DMS53 treated with DMSO at 0.1 percent for 48 hours (cell line): Measurements from ENCODE around the gene SLC22A14.
A peak's percentile ranks its signal among the peaks of the same experiment; 100 is the strongest.

Source experiments
- DNase-seq: peaks from one replicate; lab custom pipeline; 2025; ENCODE audit not compliant: unreplicated experiment; lab: John Stamatoyannopoulos, UW

The SLC22A14 gene

DNA sequence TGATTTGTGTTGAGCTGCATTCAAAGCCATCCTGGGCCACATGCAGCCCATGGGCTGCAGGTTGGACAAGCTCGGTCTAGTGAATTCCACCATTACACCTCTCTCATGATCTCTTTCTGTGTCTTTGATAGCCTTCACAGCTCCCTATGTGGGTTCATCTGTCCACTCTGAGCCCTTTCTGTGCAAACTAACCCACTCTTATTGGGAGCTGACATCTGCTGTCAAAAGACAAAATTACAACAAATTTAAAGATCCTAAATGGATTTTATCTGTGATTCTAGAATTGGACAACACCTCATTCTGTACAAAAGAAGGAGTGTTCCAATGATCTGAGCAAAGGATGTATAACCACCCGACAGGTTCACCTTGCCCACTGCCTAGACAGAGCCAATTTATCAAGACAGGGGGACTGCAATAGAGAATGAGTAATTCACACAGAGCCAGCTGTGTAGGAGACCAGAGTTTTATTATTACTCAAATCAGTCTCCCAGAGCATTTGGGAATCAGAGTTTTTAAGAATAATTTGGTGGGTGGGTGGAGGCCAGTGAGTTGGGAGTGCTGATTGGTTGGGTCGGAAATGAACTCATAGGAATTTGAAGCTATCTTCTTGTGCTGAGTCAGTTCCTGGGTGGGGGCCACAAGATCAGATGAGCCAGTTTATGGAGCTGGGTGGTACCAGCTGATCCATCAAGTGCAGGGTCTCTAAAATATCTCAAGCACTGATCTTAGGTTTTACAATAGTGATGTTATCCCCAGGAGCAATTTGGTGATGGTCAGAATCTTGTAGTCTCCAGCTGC is 61.9 kb downstream of the SLC22A14 start:
- DNase-seq, result no peak

DNA sequence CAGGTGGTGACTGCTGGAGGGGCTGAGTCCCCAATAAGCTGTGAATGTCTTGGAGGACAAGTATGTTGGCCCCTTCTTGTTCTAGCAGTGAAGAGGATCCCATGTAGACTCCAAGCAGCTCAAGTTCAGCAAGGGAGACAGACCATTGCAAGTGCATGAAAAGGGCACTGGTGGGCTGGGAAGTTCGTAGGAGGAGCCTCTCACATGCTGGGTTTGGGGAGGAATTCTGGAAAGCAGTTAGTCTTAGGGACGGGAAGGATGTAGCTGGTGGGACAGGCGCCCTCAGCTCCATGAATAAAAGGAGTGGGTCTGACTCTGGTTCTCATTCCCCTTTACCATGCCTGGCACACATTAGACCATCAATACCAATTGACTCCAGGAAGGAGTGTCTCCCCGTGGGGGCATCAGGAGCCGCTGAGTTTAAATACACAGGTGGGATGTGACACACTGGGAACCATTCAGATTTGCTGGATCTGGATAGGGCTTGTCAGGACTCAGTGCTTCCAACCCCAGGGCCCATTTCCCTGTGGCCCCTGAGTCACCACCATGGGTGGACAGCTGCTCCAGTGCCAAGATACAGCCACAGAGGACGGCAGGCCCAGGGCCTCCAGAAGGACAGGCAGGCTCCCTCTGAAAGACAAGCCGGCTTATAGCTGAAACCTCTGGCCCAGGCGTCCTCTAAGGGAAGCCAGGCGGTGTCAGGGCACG is 63.9 kb downstream of the SLC22A14 start:
- DNase-seq, result no peak

DNA sequence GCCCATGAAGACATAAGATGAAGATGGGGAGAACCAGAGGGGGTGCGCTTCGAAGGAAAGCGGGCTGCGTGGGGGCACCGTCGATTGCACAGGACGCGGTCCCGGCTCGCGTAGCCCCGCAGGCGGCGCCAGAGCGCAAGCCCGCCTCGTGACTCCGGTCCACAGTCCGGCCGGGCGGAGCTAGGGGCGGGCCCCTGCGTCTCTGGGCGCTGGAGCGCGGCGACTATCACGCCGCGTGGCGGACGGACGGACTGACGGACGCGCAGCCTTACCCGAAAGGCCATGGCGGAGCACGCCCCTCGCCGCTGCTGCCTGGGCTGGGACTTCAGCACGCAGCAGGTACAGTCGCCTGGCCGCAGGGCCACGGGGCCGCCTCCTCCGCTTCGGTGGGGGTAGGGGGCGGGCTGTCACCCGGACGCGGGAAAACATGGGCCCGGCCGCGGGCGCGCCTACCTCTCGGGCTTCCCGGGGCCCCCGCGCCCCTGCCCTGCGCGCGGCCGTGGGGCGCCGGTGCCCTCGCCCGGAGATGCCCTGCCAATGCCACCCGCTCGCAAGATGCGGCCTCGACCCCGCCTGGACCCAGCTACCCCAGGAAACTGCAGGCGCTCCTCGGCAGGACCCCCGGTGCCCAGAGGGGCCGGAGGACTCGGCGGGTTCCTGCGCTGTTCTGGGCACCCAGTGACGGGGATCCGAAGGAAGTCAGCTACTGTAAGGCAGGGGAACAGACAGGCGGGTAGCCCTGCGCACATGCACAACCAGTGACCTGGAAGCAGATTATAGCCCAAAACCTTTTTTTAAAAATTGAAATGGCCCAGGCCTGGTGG is 64.7 kb downstream of the SLC22A14 start, which contains the start of gene XYLB:
XYLB (plus strand) TSS at position 199 of the 824 bp plus-strand sequence; CDS start at position 283, 84 bp downstream.
- DNase-seq, result peak; percentile 42

DNA sequence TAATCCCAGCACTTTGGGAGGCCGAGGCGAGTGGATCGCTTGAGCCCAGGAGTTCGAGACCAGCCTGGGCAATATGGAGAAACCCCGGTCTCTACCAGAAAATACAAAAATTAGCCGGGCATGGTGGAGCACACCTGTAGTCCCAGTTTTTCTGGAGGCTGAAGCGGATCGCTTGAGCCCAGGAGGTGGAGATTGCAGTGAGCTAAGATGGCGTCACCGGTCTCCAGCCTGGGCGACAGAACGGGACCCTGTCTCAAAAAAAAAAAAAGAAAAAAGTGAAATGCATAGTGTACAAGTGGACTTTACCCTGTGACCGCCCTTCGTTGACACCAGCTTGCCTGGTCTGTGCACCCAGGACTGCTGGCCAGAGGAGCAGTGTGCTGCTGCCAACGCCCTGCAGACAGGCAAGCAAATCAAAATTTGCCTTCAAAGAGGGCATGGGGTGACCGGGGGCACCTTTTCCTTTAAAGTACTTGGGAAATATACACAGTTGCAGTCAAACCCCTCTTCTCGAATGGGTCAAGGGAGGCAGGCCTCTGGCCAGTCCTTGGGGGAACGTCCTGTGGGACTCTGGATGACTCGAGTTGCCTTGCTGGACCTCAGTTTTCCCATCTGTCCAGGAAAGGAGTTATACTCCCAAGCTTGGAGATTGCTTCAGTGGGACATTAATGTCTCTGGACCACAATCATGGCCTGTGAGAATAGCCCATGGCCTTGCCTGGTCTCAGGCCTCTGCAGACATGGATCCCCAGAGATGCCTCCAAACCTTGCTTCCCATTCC is 65.5 kb downstream of the SLC22A14 start:
- no peak for DNase-seq

DNA sequence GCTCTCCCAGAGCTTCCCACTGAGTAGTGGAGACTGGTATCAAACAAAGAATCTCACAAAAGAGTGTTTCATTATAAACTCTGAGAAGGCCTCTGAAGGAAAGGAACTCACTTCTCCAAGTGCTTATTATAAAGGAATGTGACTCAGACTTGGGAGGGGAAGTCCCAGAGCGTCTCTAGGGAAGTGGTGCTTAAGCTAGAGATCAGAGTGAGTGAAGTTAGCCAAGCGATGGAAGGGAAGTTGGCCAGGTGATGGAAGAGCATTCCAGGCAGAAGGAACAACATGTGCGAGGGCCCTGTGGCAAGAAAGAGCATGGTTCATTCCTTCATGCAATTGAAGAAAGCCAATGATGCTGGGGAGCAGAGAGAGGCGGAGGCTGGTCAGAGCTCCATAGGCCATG is 66.8 kb downstream of the SLC22A14 start:
- DNase-seq, result no peak

DNA sequence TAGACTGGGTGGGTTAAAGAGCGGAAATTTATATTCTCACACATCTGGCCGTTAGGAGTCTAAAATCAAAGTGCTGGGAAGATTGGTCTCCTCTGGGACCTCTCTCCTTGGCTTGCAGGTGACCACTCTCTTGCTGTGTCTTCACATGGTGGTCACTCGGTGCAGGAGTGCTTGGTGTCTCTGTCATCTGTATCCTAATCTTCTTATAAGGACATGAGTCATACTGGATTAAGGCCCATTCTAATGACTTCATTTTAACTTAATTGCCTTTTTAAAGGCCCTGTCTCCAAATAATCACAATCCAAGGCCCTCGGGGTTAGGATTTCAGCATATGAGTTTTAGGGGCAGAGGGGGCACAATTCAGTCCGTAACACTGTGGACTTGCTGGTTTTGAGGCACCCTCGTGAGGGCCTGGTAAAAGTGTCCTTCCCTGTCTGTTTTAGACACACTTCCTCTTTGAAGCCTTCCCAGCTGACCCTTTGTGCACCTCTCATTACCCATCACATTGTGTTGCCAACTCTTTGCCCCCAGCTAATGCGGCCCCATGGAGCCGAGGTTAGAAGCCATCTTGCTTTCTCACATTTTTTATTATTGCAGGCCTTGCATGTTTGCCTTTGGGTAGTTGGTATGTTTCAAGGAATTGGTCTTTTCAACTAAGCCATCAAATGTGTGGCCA is 67.7 kb downstream of the SLC22A14 start:
- no peak for DNase-seq

DNA sequence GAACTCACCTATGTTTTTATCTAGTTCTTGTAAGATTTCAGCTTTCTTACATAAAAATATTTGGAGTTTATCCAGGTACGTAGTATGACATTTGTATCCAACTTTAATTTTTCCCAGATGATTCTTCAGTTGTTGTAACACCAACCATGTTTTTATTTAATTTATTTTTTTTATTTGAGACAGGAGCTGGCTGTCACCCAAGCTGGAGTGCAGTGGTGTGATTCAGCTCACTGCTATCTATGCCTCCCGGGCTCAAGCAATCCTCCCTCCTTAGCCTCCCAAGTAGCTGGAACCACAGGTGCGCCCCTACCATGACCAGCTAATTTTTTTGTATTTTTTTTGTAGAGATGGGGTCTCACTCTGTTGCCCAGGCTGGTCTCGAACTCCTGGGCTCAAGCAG is 71.1 kb downstream of the SLC22A14 start:
- no peak for DNase-seq

DNA sequence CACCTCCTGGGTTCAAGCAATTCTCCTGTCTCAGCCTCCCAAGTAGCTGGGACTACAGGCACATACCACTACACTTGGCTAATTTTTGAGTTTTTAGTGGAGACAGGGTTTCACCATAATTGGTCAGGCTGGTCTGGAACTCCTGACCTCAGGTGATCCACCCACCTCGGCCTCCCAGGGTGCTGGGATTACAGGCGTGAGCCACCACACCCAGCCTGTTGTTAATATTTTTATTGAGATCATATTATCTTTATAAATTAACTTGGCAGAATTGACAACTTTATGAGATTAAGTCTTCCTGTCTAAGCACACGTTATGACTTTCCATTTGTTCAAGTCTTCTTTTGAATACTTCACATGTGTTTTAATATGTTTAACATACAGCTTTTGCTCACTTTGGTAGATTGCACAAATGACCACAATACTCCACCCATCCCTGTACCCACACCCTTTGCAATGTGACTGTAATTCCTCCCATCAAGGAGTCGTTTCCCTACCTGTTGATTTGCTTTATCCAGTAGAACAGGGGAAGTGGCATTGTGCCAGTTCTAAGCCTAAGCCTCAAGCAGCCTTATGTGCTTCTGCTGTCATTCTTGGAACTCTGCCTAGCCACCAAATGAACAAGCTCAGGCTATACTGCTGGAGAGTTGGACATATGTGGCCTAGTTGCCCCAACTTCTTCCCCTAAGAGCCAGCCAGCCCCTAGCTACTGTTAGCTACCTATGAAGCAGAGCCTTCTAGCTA is 72.7 kb downstream of the SLC22A14 start:
- DNase-seq, result no peak

DNA sequence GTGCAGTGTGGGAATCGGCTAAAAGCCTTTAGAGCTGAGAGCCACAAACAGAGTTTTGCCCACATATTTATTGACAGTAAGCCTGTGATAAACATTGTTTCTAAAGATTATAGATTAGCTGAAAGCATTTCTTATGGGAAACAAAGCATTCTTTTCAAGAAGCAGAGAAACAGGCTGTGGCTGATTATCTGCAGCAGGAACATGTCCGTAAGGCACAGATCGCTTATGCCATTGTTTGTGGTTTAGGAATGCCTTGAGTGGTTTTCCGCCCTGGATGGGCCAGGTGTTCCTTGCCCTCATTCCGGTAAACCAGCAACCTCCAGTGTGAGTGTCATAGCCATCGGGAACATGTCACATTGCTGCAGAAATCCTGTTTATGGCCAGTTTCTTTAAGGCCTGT is 76.9 kb downstream of the SLC22A14 start:
- no peak for DNase-seq

DNA sequence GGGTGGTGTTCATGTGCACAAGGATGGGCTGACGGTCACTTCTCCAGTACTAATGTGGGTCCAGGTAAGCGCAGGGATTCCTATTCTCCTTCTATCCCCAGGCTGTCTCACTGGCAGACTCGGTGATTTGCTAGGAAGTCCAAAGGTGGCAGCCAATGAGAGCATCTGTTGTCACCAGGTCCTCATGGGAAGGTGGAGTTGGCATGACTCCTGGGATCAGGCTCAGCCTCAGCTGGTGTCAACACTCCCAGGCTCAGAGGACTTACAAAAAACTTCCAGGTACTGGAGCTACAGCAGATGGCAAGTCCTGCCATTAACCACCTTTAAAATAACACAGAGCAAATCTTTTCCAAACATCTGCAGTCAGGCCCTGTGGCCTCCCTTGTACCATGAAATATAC is 78.3 kb downstream of the SLC22A14 start:
- DNase-seq, result no peak

DNA sequence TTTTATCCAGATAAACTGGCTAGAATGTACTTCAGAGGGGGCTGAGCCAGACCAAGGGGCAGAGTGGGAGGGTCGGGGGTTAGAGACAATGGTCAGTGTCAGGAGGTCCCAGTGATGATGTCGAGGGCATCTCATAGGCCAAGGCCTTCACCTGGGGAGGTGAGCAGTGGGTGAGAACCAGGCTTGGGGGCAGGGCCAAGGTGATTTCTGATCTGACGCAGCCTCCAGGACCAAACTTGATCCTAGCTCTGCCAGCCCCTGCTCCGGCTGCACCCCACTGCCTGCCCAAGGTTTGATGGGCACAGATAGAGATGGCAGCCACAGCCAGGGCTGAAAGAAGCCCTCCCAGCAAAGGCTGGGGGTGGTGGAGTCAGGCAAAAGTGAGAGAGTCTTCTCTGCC is 79.4 kb downstream of the SLC22A14 start:
- DNase-seq, result no peak

DNA sequence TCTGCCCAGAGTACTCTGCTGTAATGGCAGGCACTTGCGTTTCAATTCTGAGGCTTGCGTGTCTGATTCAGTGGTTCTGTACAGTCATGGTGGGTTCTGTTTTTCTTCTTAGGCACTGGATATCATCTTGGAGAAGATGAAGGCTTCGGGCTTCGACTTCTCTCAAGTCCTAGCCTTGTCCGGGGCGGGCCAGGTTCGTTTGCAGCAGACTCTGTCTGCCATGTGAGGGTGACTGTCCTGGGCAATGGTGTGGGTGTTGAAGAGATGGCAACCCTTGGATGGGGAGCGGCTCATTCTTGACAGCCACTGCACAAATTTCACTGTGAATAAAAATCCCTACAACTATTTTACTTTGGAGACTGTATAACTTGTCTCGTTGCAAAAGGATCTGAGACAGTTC is 80.7 kb downstream of the SLC22A14 start:
- DNase-seq, result no peak

DNA sequence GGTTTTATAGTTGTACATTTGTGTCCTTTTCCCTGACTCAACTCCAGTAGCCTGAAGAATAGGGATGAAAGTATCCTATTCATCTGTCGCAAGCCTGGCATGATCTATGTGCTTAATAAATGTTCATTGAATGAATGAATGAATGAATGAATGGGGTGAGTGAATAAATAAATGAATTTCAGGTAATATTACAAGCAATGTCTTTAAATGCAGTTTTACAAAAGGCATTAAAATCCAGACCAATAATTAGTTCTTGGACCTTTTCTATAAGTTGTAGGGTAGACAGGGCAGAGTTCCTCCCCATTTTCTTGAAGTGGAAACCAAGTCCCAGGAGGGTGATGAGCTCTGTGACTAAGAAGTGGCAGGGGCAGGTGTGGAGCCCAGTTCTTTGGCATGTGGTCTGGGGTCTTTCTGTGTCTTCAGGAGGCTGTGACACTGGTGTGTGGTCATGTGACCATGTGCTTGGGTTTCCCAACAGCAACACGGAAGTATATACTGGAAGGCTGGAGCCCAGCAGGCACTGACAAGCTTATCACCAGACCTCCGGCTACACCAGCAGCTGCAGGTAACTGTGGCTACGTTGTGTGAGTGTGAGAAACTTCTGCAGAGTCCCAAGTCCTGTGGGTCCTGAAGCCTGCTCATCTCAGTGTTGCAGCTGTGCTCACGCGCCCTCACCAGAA is 82.8 kb downstream of the SLC22A14 start:
- no peak for DNase-seq

DNA sequence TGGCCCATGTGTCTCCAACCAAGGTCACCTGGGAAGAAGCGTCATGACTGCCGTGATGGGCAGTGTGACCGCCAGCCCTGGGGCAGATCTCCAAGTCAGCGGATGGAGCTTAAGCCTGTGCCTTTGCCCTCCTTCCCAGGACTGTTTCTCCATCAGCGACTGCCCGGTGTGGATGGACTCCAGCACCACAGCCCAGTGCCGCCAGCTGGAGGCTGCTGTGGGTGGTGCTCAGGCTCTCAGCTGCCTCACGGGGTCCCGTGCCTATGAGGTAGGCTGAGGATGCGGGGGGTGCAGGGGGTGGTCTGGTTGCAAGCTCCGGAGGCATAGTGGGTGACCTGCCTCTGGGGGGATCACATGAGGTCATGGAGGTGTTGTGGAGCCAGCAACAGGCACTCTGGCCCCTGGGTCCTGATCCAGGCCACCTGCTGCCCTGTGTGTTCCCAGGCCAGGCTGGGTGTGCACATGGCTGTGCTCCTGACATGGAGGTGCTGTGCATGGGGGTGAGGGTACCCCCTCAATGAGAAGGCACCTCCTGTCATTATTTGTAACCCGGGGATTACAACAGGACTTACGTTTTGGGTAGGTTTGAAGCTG is 83.5 kb downstream of the SLC22A14 start:
- DNase-seq, result no peak

DNA sequence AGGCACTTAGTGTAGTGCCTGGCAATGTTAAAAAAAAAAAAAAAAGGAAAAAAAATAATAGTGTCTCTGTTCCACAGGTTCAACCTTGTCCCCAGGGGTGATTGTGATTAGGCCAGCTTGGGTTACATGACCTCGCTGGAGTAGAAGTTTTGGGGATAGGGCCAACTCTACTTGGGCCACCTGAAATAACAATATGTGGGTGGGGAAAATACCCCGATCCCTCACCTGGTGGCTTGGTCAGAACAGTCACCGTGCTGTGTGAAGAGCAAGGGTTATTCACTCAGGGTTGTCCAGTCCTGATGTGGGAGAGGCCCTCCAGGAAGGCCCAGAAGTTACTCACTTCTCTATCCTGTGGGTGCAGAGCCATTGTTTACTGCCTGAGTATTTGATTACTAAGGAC is 84.0 kb downstream of the SLC22A14 start:
- DNase-seq, result no peak

DNA sequence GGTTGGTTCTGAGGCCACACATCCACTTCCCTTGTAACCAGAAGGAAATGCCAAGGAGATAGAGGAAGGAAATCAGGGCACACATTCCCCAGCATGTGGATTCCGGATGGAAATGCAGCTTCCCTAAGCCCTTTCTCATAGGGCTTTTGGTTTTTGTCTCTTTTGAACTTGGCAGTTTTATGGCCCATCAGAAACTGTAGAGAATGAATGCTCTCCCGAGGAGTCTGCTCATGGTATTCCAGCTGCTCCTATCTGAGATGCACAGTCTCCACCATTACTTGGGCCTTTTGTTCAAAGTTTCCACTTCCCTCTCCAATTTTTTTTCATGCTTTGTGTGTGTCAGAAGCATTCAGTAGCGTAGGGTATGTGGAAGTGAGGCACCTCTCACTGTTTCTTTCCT is 85.7 kb downstream of the SLC22A14 start:
- DNase-seq, result no peak
